Mononuclear cell (primary cell): Measurements from ENCODE around the gene SHROOM2. TPM values are rescaled to one million over a fixed set of nuclear protein-coding genes. Genes with fewer than 3 reads are reported as not detected.

Source experiments
- H3K27me3 ChIP-seq: 2 replicates; pipeline ENCODE4 v1.6.0; 2011; ENCODE audit warnings: low read length, control low read depth; ENCODE audit not compliant: insufficient read depth
- H3K4me1 ChIP-seq: 2 replicates; pipeline ENCODE4 v1.5.1; 2011; ENCODE audit warnings: mild to moderate bottlenecking, low read length, control low read depth; ENCODE audit not compliant: insufficient read depth
- H3K4me3 ChIP-seq: 2 replicates; pipeline ENCODE4 v1.5.1; 2011; ENCODE audit warnings: mild to moderate bottlenecking, low read length, moderate library complexity
- H3K9me3 ChIP-seq: 2 replicates; pipeline ENCODE4 v1.5.1; 2011; ENCODE audit warnings: low read depth, mild to moderate bottlenecking, control low read depth, low read length
- total RNA-seq: library from RNA; depleted of rRNA; stranded (reverse); fragments of >200 nt; gene quantifications from one replicate; pipeline ENCODE4 v1.2.3, GENCODE V29; 2012

The SHROOM2 gene
- total RNA-seq, 1 donor = under 0.01 TPM

GRCh38 chrX:9940421-9940820, 154.2 kb downstream of the SHROOM2 start:
- no peak overlapping the region for H3K4me3 ChIP-seq
- H3K4me1 ChIP-seq = no peaks in the 10 kb centered on the region
- no peaks in the 10 kb centered on the region for H3K27me3 ChIP-seq
- no peaks in the 10 kb centered on the region for H3K9me3 ChIP-seq

- Histone ChIP-seq H3K9me3 (no peaks in the 10 kb centered on the region), H3K27me3 (no peaks in the 10 kb centered on the region), H3K4me3 (no peak overlapping the region), H3K4me1 (no peaks in the 10 kb centered on the region)
These were observed 155.9 kb downstream of the SHROOM2 start for GRCh38 chrX:9942086-9942485.

GRCh38 chrX:9943420-9943819, 157.2 kb downstream of the SHROOM2 start:
- no peaks in the 10 kb centered on the region for H3K4me1 ChIP-seq
- H3K4me3 ChIP-seq = no peak overlapping the region
- no peaks in the 10 kb centered on the region for H3K27me3 ChIP-seq
- no peaks in the 10 kb centered on the region for H3K9me3 ChIP-seq

GRCh38 chrX:9947131-9947794, 161.0 kb downstream of the SHROOM2 start:
- no peaks in the 10 kb centered on the region for H3K9me3 ChIP-seq
- H3K4me3 ChIP-seq = no peak overlapping the region
- no peaks in the 10 kb centered on the region for H3K4me1 ChIP-seq
- H3K27me3 ChIP-seq = no peaks in the 10 kb centered on the region

- no peaks in the 10 kb centered on the region for H3K4me1 ChIP-seq
- no peaks in the 10 kb centered on the region for H3K27me3 ChIP-seq
- no peaks in the 10 kb centered on the region for H3K9me3 ChIP-seq
- H3K4me3 ChIP-seq = no peak overlapping the region
These were observed 162.2 kb downstream of the SHROOM2 start for GRCh38 chrX:9948406-9948805.

- Histone ChIP-seq H3K9me3 (no peaks in the 10 kb centered on the region), H3K4me3 (no peak overlapping the region), H3K4me1 (no peaks in the 10 kb centered on the region), H3K27me3 (no peaks in the 10 kb centered on the region)
These were observed 166.1 kb downstream of the SHROOM2 start for GRCh38 chrX:9952300-9952699.

GRCh38 chrX:9953396-9953795, 167.2 kb downstream of the SHROOM2 start:
- Histone ChIP-seq H3K9me3 (no peaks in the 10 kb centered on the region), H3K4me3 (no peak overlapping the region), H3K27me3 (no peaks in the 10 kb centered on the region), H3K4me1 (no peaks in the 10 kb centered on the region)

- Histone ChIP-seq H3K4me3 (no peak overlapping the region), H3K9me3 (no peaks in the 10 kb centered on the region), H3K27me3 (no peaks in the 10 kb centered on the region), H3K4me1 (no peaks in the 10 kb centered on the region)
These were observed 169.3 kb downstream of the SHROOM2 start for GRCh38 chrX:9955506-9955905.

GRCh38 chrX:9957743-9958142, 171.5 kb downstream of the SHROOM2 start:
- Histone ChIP-seq H3K27me3 (no peaks in the 10 kb centered on the region), H3K9me3 (no peaks in the 10 kb centered on the region), H3K4me1 (no peaks in the 10 kb centered on the region)

GRCh38 chrX:9958183-9958582, 172.0 kb downstream of the SHROOM2 start:
- Histone ChIP-seq H3K4me1 (no peaks in the 10 kb centered on the region), H3K9me3 (no peaks in the 10 kb centered on the region), H3K27me3 (no peaks in the 10 kb centered on the region), H3K4me3 (no peak overlapping the region)

More at GRCh38 chrX:9957743-9958142, 171.5 kb downstream of the SHROOM2 start:
- no peak overlapping the region for H3K4me3 ChIP-seq

GRCh38 chrX:9961750-9962149, 175.5 kb downstream of the SHROOM2 start:
- H3K9me3 ChIP-seq = no peaks in the 10 kb centered on the region
- H3K27me3 ChIP-seq = no peaks in the 10 kb centered on the region
- H3K4me3 ChIP-seq = no peak overlapping the region
- H3K4me1 ChIP-seq = no peaks in the 10 kb centered on the region

- no peaks in the 10 kb centered on the region for H3K27me3 ChIP-seq
- no peaks in the 10 kb centered on the region for H3K4me1 ChIP-seq
- no peak within 1 kb of the TSS for H3K4me3 ChIP-seq
- no peaks in the 10 kb centered on the region for H3K9me3 ChIP-seq
These were observed 180.7 kb downstream of the SHROOM2 start, which contains the start of gene CLDN34 for GRCh38 chrX:9966775-9967408. CLDN34 (plus strand) TSS chrX:9967358; CDS start chrX:9967358, 0 bp downstream.

GRCh38 chrX:9977635-9978034, 191.4 kb downstream of the SHROOM2 start:
- Histone ChIP-seq H3K9me3 (no peaks in the 10 kb centered on the region), H3K27me3 (no peaks in the 10 kb centered on the region), H3K4me3 (no peak overlapping the region), H3K4me1 (peaks cover 27% of the 10 kb centered on the region)

GRCh38 chrX:9980401-9980800, 194.2 kb downstream of the SHROOM2 start:
- no peak overlapping the region for H3K4me3 ChIP-seq
- no peaks in the 10 kb centered on the region for H3K27me3 ChIP-seq
- H3K4me1 ChIP-seq = peaks cover 45% of the 10 kb centered on the region
- no peaks in the 10 kb centered on the region for H3K9me3 ChIP-seq

GRCh38 chrX:9980927-9981326, 194.7 kb downstream of the SHROOM2 start:
- no peaks in the 10 kb centered on the region for H3K27me3 ChIP-seq
- no peak overlapping the region for H3K4me3 ChIP-seq
- H3K9me3 ChIP-seq = no peaks in the 10 kb centered on the region
- peaks cover 50% of the 10 kb centered on the region for H3K4me1 ChIP-seq

GRCh38 chrX:9983441-9983840, 197.2 kb downstream of the SHROOM2 start:
- Histone ChIP-seq H3K4me3 (no peak overlapping the region), H3K27me3 (no peaks in the 10 kb centered on the region), H3K9me3 (no peaks in the 10 kb centered on the region), H3K4me1 (peaks cover 61% of the 10 kb centered on the region)
